HepG2 (cell line): ENCODE measurements around the gene PIGW.

Source experiments
- CTCF ChIP-seq: sonication (generic); formaldehyde crosslinking; IDR thresholded peaks from 2 replicates; pipeline ENCODE4 v1.5.0; 2020; ENCODE audit warnings: mild to moderate bottlenecking, missing genetic modification reagents, moderate library complexity
- EP300 ChIP-seq, 3 experiments: sonication (generic) in 1 of 3; formaldehyde crosslinking in 1 of 3; IDR thresholded peaks; 2 replicates each; pipeline versions ENCODE4 v1.5.1 to v1.6.1; 2011 to 2020; ENCODE audit warnings: low read depth in 2 of 3, low read length in 2 of 3, borderline replicate concordance in 1 of 3, improper control_type of control experiment in 1 of 3, mild to moderate bottlenecking in 1 of 3, missing genetic modification reagents in 1 of 3, moderate library complexity in 1 of 3
- HMG20B ChIP-seq: conservative IDR thresholded peaks from 2 replicates; pipeline ENCODE4 v1.6.1; 2016; ENCODE audit warnings: missing genetic modification reagents, missing compliant biosample characterization
- NAIF1 ChIP-seq: sonication (generic); formaldehyde crosslinking; IDR thresholded peaks from 2 replicates; pipeline ENCODE4 v1.5.0; 2020; ENCODE audit warnings: mild to moderate bottlenecking, missing genetic modification reagents, borderline replicate concordance
- SMARCE1 ChIP-seq: fragments of 450-650 bp; IDR thresholded peaks from 2 replicates; pipeline ENCODE4 v1.6.1; 2017; ENCODE audit warnings: borderline replicate concordance
- THRA ChIP-seq: sonication (generic); formaldehyde crosslinking; IDR thresholded peaks from 2 replicates; pipeline ENCODE4 v1.4.0; 2020; ENCODE audit warnings: missing genetic modification reagents, borderline replicate concordance
- ZNF598 ChIP-seq: sonication (generic); formaldehyde crosslinking; IDR thresholded peaks from 2 replicates; pipeline ENCODE4 v1.5.1; 2020; ENCODE audit warnings: mild to moderate bottlenecking, missing genetic modification reagents, borderline replicate concordance

- no peak for TF ChIP-seq HMG20B (CRISPR knock-in tag)
- TF ChIP-seq THRA (CRISPR knock-in tag) = no peak
- no peak for TF ChIP-seq ZNF598 (CRISPR knock-in tag)
- no peak for TF ChIP-seq SMARCE1
- no peak for TF ChIP-seq NAIF1 (CRISPR knock-in tag)
- TF ChIP-seq EP300 (IDR thresholded peaks at IDR 0.05; ENCODE audit: low read depth in 2 of 2, low read length in 2 of 2) = no peak
- no peak for TF ChIP-seq EP300 (CRISPR knock-in tag; IDR thresholded peaks at IDR 0.05; ENCODE audit: borderline replicate concordance)
- no peak for TF ChIP-seq CTCF (CRISPR knock-in tag)
These were observed 28.0 kb upstream of the PIGW start for GRCh38 chr17:36506831-36507230.
